G401 (cell line): ENCODE data around the gene ATRNL1. TPM values are rescaled to one million over a fixed set of nuclear protein-coding genes. Genes with fewer than 3 reads are reported as not detected.
"Not testable (repeated sequence)": the region's sequence is repeated elsewhere in the genome, so short reads cannot be mapped to it uniquely, and the experiment has no call there.

ENCODE experiments used
- DNase-seq: peaks from one replicate; pipeline ENCODE4 v3.0.0-alpha.2; 2015; ENCODE audit warnings: low spot score
- in situ Hi-C: cut with HindIII; loops from 2 replicates; pipeline ENCODE4 v1.10.0; 2016; ENCODE audit warnings: low sequenced_read_pairs, mixed read lengths
- total RNA-seq: library from RNA; depleted of rRNA; stranded (reverse); fragments of >200 nt; shearing (Covaris generic); gene quantifications from 2 replicates; pipeline ENCODE4 v1.2.3, GENCODE V29; 2014

Gene ATRNL1
- total RNA-seq, 1 experiment from 2014 or later = 0.44 TPM

- no peak for DNase-seq
- in situ Hi-C loops = no loop called here
These were observed 8.8 kb upstream of the ATRNL1 start for GRCh38 chr10:115084277-115084850.

GRCh38 chr10:115091161-115091560 is 2.0 kb upstream of the ATRNL1 start:
- in situ Hi-C loops = no loop called here
- DNase-seq = no peak

GRCh38 chr10:115092258-115092554 is 959 bp upstream of the ATRNL1 start:
- DNase-seq = no peak
- in situ Hi-C loops = no loop called here

GRCh38 chr10:115092555-115093285 is 445 bp upstream of the ATRNL1 start:
- no peak for DNase-seq
- in situ Hi-C loops = no loop called here

GRCh38 chr10:115093776-115094408 is 727 bp downstream of the ATRNL1 start:
- no peak for DNase-seq
- in situ Hi-C loops = no loop called here

GRCh38 chr10:115094416-115095140 is 1.4 kb downstream of the ATRNL1 start:
- in situ Hi-C loops = no loop called here
- DNase-seq = no peak

GRCh38 chr10:115095758-115096157 is 2.6 kb downstream of the ATRNL1 start:
- DNase-seq = no peak
- in situ Hi-C loops = no loop called here

- no peak for DNase-seq
- in situ Hi-C loops = no loop called here
These were observed 10.5 kb downstream of the ATRNL1 start for GRCh38 chr10:115103700-115104099.

- in situ Hi-C loops = not testable (repeated sequence)
These were observed 12.2 kb downstream of the ATRNL1 start for GRCh38 chr10:115105411-115105810.

GRCh38 chr10:115107830-115108229 is 14.7 kb downstream of the ATRNL1 start:
- in situ Hi-C loops = no loop called here
- DNase-seq = no peak

More at GRCh38 chr10:115105411-115105810, 12.2 kb downstream of the ATRNL1 start:
- not testable (repeated sequence) for DNase-seq

GRCh38 chr10:115117301-115117700 is 24.1 kb downstream of the ATRNL1 start:
- in situ Hi-C loops = no loop called here
- no peak for DNase-seq

- DNase-seq = no peak
- in situ Hi-C loops = no loop called here
These were observed 25.2 kb downstream of the ATRNL1 start for GRCh38 chr10:115118346-115118745.

- in situ Hi-C loops = no loop called here
- no peak for DNase-seq
These were observed 32.3 kb downstream of the ATRNL1 start for GRCh38 chr10:115125505-115125904.

GRCh38 chr10:115129752-115130151 is 36.6 kb downstream of the ATRNL1 start:
- in situ Hi-C loops = no loop called here
- peak; percentile 49 for DNase-seq

GRCh38 chr10:115136616-115137015 is 43.5 kb downstream of the ATRNL1 start:
- in situ Hi-C loops = no loop called here
- DNase-seq = no peak

GRCh38 chr10:115141254-115141653 is 48.1 kb downstream of the ATRNL1 start:
- DNase-seq = no peak
- in situ Hi-C loops = no loop called here

GRCh38 chr10:115157357-115157756 is 64.2 kb downstream of the ATRNL1 start:
- DNase-seq = no peak
- in situ Hi-C loops = no loop called here

GRCh38 chr10:115163129-115163528 is 70.0 kb downstream of the ATRNL1 start:
- no peak for DNase-seq
- in situ Hi-C loops = no loop called here

- in situ Hi-C loops = no loop called here
These were observed 71.1 kb downstream of the ATRNL1 start for GRCh38 chr10:115164220-115164619.

GRCh38 chr10:115167751-115168150 is 74.6 kb downstream of the ATRNL1 start:
- no peak for DNase-seq
- in situ Hi-C loops = no loop called here

More at GRCh38 chr10:115164220-115164619, 71.1 kb downstream of the ATRNL1 start:
- no peak for DNase-seq
